ENCODE data around the gene SESTD1. TPM values are rescaled to one million over a fixed set of nuclear protein-coding genes. Genes with fewer than 3 reads are reported as not detected.

Gene SESTD1
- total and polyA plus RNA-seq, 2 of the 13 experiments (the other 11 are each of a cell fraction or from before 2014, with no cell fraction given) = 74.4 to 101 TPM

GRCh38 chr2:179307616-179308371 lies 43.2 kb upstream of the SESTD1 start:
- FAIRE-seq = no peak
- WGBS (ENCODE audit: low lambda C conversion rate) = 7% methylated on average over 5 of the region's 5 CpGs
- peaks cover 2% of the 10 kb centered on the region for H3K4me1 ChIP-seq (ENCODE audit: insufficient read depth, low read length)
- intact Hi-C loops (cut with micrococcal nuclease; ENCODE audit: unreplicated experiment) = no loop called here
- H3K9me3 ChIP-seq (ENCODE audit: low read length) = no peaks in the 10 kb centered on the region
- in situ Hi-C loops (cut with HindIII; ENCODE audit: extremely low pct_ligation_motif_present, low pct_unique_long_range_greater_than_20kb) = no loop called here
- H2AFZ ChIP-seq (ENCODE audit: low read length) = no peak overlapping the region
- ChIA-PET CTCF (ENCODE audit: low intra/inter-chr PET ratio, low total read pairs) (no interaction called here), POLR2A (no interaction called here)
- H3K27ac ChIP-seq (ENCODE audit: extremely low read length, insufficient read depth, low read length) = no peak overlapping the region
- H3K79me2 ChIP-seq (ENCODE audit: insufficient read depth, low read length) = no peaks in the 10 kb centered on the region
- no TSS peak for BruUV-seq (replicated peaks)
- no peak for DNase-seq (ENCODE audit: low spot score)
- TF ChIP-seq PHF8 (CRISPR knock-in tag; IDR thresholded peaks at IDR 0.05) = no peak
- ATAC-seq = no peak
- H3K4me3 ChIP-seq (replicated peaks in 1 of 3; ENCODE audit: insufficient read depth in 1 of 3, low read depth in 2 of 3, low read length in 3 of 3) = no peak overlapping the region
- H4K20me1 ChIP-seq (ENCODE audit: insufficient read depth, low read length) = no peaks in the 10 kb centered on the region
- no peak overlapping the region for H3K4me2 ChIP-seq (ENCODE audit: low read depth, low read length)
- H3K27me3 ChIP-seq (ENCODE audit: control insufficient read depth in 1 of 2, insufficient read depth in 2 of 2, low read length in 2 of 2) = peaks cover 0 to 30% of the 10 kb centered on the region in 2 experiments; a peak in 3 of 5 replicates
- H3K36me3 ChIP-seq (replicated peaks in 1 of 2; ENCODE audit: control insufficient read depth in 1 of 2, insufficient read depth in 2 of 2, low read length in 2 of 2) = no peaks in the 10 kb centered on the region
- H3K9ac ChIP-seq (ENCODE audit: insufficient read depth, low read depth, low read length) = no peak overlapping the region

GRCh38 chr2:179305125-179305524 lies 40.5 kb upstream of the SESTD1 start:
- CTCF ChIA-PET (ENCODE audit: low intra/inter-chr PET ratio, low total read pairs) = no interaction called here
- in situ Hi-C loops (cut with HindIII; ENCODE audit: extremely low pct_ligation_motif_present, low pct_unique_long_range_greater_than_20kb) = no loop called here
- no peak for FAIRE-seq

More at GRCh38 chr2:179305125-179305524, 40.5 kb upstream of the SESTD1 start:
- POLR2A ChIA-PET = no interaction called here
- H3K36me3 ChIP-seq (replicated peaks in 1 of 2; ENCODE audit: control insufficient read depth in 1 of 2, insufficient read depth in 2 of 2, low read length in 2 of 2) = no peaks in the 10 kb centered on the region
- H3K4me2 ChIP-seq (ENCODE audit: low read depth, low read length) = no peak overlapping the region
- no peak overlapping the region for H3K27ac ChIP-seq (ENCODE audit: extremely low read length, insufficient read depth, low read length)
- H3K27me3 ChIP-seq (ENCODE audit: control insufficient read depth in 1 of 2, insufficient read depth in 2 of 2, low read length in 2 of 2) = peaks cover 0 to 23% of the 10 kb centered on the region in 2 experiments; a peak in 3 of 5 replicates
- no peaks in the 10 kb centered on the region for H3K79me2 ChIP-seq (ENCODE audit: insufficient read depth, low read length)
- H3K9ac ChIP-seq (ENCODE audit: insufficient read depth, low read depth, low read length) = no peak overlapping the region
- no peak overlapping the region for H3K4me3 ChIP-seq (replicated peaks in 1 of 3; ENCODE audit: insufficient read depth in 1 of 3, low read depth in 2 of 3, low read length in 3 of 3)
- peaks cover 9% of the 10 kb centered on the region; the same call in 1 of the 2 replicates for H3K9me3 ChIP-seq (ENCODE audit: low read length)
- 35% methylated on average over 3 of the region's 3 CpGs for WGBS (ENCODE audit: low lambda C conversion rate)
- intact Hi-C loops (cut with micrococcal nuclease; ENCODE audit: unreplicated experiment) = no loop called here
- H3K4me1 ChIP-seq (ENCODE audit: insufficient read depth, low read length) = no peaks in the 10 kb centered on the region
- TF ChIP-seq SMC3 (IDR thresholded peaks at IDR 0.05; ENCODE audit: low read length) = no peak
- TF ChIP-seq SOX5 (CRISPR knock-in tag; IDR thresholded peaks at IDR 0.05; ENCODE audit: borderline replicate concordance) = no peak
- no peak for TF ChIP-seq GLMP (CRISPR knock-in tag; IDR thresholded peaks at IDR 0.05; ENCODE audit: borderline replicate concordance)
- TF ChIP-seq CREB3 (CRISPR knock-in tag; IDR thresholded peaks at IDR 0.05) = no peak
- no peak for TF ChIP-seq MAX (IDR thresholded peaks at IDR 0.05)
- TF ChIP-seq MXD1 (CRISPR knock-in tag; IDR thresholded peaks at IDR 0.05) = no peak
- no peak for TF ChIP-seq MIXL1 (CRISPR knock-in tag; IDR thresholded peaks at IDR 0.05)
- no peak for TF ChIP-seq ZNF629 (CRISPR knock-in tag; conservative IDR thresholded peaks at IDR 0.05)
- TF ChIP-seq ZNF317 (CRISPR knock-in tag; IDR thresholded peaks at IDR 0.05) = no peak
- TF ChIP-seq HDAC6 (IDR thresholded peaks at IDR 0.05; ENCODE audit: low read depth, low read length) = no peak
- TF ChIP-seq THAP11 (CRISPR knock-in tag; IDR thresholded peaks at IDR 0.05) = no peak
- no peak for TF ChIP-seq RORA (CRISPR knock-in tag; IDR thresholded peaks at IDR 0.05)
- no peak for TF ChIP-seq TEAD2 (CRISPR knock-in tag; IDR thresholded peaks at IDR 0.05)
- TF ChIP-seq ZNF124 (CRISPR knock-in tag; IDR thresholded peaks at IDR 0.05) = no peak
- BruUV-seq (replicated peaks) = no TSS peak
- DNase-seq (ENCODE audit: low spot score) (no peak), ATAC-seq (no peak)
- H2AFZ ChIP-seq (ENCODE audit: low read length) = no peak overlapping the region
- H4K20me1 ChIP-seq (ENCODE audit: insufficient read depth, low read length) = no peaks in the 10 kb centered on the region

Data from HepG2 (cell line).